ENCODE data around the gene CD40.
"Not testable (repeated sequence)": the region's sequence is repeated elsewhere in the genome, so short reads cannot be mapped to it uniquely, and the experiment has no call there.

- not testable (repeated sequence) for TF ChIP-seq ZBTB33 (IDR thresholded peaks at IDR 0.05); TBL1XR1 (IDR thresholded peaks at IDR 0.05; ENCODE audit: low read depth, low read length); PBX3 (IDR thresholded peaks at IDR 0.05; ENCODE audit: insufficient replicate concordance, low read depth, low read length); POLR2AphosphoS5 (IDR thresholded peaks at IDR 0.05; ENCODE audit: low read length)
- TF ChIP-seq, protein P1, sequence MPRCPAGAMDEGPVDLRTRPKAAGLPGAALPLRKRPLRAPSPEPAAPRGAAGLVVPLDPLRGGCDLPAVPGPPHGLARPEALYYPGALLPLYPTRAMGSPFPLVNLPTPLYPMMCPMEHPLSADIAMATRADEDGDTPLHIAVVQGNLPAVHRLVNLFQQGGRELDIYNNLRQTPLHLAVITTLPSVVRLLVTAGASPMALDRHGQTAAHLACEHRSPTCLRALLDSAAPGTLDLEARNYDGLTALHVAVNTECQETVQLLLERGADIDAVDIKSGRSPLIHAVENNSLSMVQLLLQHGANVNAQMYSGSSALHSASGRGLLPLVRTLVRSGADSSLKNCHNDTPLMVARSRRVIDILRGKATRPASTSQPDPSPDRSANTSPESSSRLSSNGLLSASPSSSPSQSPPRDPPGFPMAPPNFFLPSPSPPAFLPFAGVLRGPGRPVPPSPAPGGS (IDR thresholded peaks at IDR 0.05; ENCODE audit: borderline replicate concordance, insufficient read depth, low read depth, low read length, poor library complexity, severe bottlenecking), result not testable (repeated sequence)
Measured at GRCh38 chr20:46100444-46100843, 17.7 kb upstream of the CD40 start.

Data from GM12878 (cell line).